ENCODE results near the gene KRTAP24-1. TPM values are rescaled to one million over a fixed set of nuclear protein-coding genes. Genes with fewer than 3 reads are reported as not detected.

Gene KRTAP24-1
- total RNA-seq: not detected

GRCh38 chr21:30282850-30283249 lies at the start of gene KRTAP24-1:
Gene KRTAP24-1 (minus strand): TSS chr21:30282950. CDS start chr21:30282932, 18 bp downstream.
- WGBS, 2 donors: 58 to 66% methylated on average over 3 of the region's 3 CpGs
- H3K36me3 ChIP-seq (replicated peaks in 1 of 2; ENCODE audit: insufficient read depth in 1 of 2, low read depth in 2 of 2): no peaks in the 10 kb centered on the region
- intact Hi-C loops (cut with DNase I): no loop called here
- H3K27me3 ChIP-seq: no peaks in the 10 kb centered on the region
- ATAC-seq (no peak), DNase-seq (no peak)
- H3K4me1 ChIP-seq: no peaks in the 10 kb centered on the region
- H3K4me3 ChIP-seq: no peak within 1 kb of the TSS
- TF ChIP-seq POLR2A (IDR thresholded peaks at IDR 0.05): no peak
- TF ChIP-seq, protein P1, sequence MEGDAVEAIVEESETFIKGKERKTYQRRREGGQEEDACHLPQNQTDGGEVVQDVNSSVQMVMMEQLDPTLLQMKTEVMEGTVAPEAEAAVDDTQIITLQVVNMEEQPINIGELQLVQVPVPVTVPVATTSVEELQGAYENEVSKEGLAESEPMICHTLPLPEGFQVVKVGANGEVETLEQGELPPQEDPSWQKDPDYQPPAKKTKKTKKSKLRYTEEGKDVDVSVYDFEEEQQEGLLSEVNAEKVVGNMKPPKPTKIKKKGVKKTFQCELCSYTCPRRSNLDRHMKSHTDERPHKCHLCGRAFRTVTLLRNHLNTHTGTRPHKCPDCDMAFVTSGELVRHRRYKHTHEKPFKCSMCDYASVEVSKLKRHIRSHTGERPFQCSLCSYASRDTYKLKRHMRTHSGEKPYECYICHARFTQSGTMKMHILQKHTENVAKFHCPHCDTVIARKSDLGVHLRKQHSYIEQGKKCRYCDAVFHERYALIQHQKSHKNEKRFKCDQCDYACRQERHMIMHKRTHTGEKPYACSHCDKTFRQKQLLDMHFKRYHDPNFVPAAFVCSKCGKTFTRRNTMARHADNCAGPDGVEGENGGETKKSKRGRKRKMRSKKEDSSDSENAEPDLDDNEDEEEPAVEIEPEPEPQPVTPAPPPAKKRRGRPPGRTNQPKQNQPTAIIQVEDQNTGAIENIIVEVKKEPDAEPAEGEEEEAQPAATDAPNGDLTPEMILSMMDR (IDR thresholded peaks at IDR 0.05): no peak
- no peaks in the 10 kb centered on the region for H3K9me3 ChIP-seq
- H3K27ac ChIP-seq: no peak within 1 kb of the TSS

DNA sequence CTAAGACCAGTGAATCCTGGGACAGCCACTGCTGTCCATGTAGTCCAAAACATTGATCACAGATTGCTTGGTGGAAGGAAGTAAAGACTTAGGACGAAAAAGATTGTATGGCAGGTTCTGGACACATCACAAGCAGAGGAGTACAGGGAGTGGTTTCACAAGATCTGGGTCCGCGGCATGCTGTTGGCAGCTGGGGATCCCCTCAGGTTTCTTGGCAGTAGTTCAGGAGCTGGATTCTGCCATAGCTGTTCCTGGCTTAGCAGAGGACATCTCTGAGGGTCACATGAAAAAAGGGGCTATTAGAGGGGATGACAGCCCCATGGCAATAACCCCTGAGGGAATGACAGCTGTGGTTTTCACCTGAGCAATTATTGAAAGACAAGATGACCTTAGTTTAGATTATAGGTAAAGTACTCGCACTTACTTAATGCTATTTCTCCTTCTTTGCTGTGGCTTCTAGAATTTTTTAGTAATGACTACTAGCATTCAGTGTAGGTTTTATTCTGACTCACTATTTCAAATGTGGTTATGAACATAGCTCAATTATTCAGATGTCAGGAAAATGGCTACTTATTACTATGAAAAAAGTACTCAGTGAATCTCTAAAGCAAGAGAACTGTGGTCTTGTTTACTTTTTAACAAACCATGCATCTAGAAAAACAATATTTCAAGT lies 46.6 kb upstream of the KRTAP24-1 start:
- ATAC-seq (no peak), DNase-seq (no peak)
- Histone ChIP-seq H3K4me3 (no peak overlapping the region), H3K4me1 (no peaks in the 10 kb centered on the region), H3K9me3 (no peaks in the 10 kb centered on the region), H3K27me3 (no peaks in the 10 kb centered on the region), H3K27ac (no peak overlapping the region), H3K36me3 (replicated peaks in 1 of 2; ENCODE audit: insufficient read depth in 1 of 2, low read depth in 2 of 2) (no peaks in the 10 kb centered on the region)
- TF ChIP-seq, protein P1 (IDR thresholded peaks at IDR 0.05): no peak
- no peak for TF ChIP-seq POLR2A (IDR thresholded peaks at IDR 0.05)
- intact Hi-C loops (cut with DNase I): no loop called here
- 81 to 83% methylated on average over 4 of the region's 4 CpGs for WGBS, 2 donors

GRCh38 chr21:30326390-30326789 lies 43.6 kb upstream of the KRTAP24-1 start:
- no peaks in the 10 kb centered on the region for H3K27me3 ChIP-seq
- H3K4me1 ChIP-seq: no peaks in the 10 kb centered on the region
- no peak for ATAC-seq
- no peak for DNase-seq
- intact Hi-C loops (cut with DNase I): no loop called here
- H3K27ac ChIP-seq: no peak overlapping the region
- no peaks in the 10 kb centered on the region for H3K9me3 ChIP-seq
- H3K36me3 ChIP-seq (replicated peaks in 1 of 2; ENCODE audit: insufficient read depth in 1 of 2, low read depth in 2 of 2): no peaks in the 10 kb centered on the region
- no peak overlapping the region for H3K4me3 ChIP-seq
- TF ChIP-seq, protein P1 (IDR thresholded peaks at IDR 0.05): no peak
- no peak for TF ChIP-seq POLR2A (IDR thresholded peaks at IDR 0.05)

GRCh38 chr21:30320215-30320614 lies 37.5 kb upstream of the KRTAP24-1 start, which contains the start of gene KRTAP26-1:
Gene KRTAP26-1 (minus strand): TSS chr21:30320315. CDS start chr21:30320035, 280 bp downstream.
- no peak for TF ChIP-seq POLR2A (IDR thresholded peaks at IDR 0.05)
- TF ChIP-seq, protein P1 (IDR thresholded peaks at IDR 0.05): no peak
- Histone ChIP-seq H3K27me3 (no peaks in the 10 kb centered on the region), H3K36me3 (replicated peaks in 1 of 2; ENCODE audit: insufficient read depth in 1 of 2, low read depth in 2 of 2) (no peaks in the 10 kb centered on the region), H3K9me3 (no peaks in the 10 kb centered on the region), H3K4me3 (no peak within 1 kb of the TSS), H3K4me1 (no peaks in the 10 kb centered on the region), H3K27ac (no peak within 1 kb of the TSS)
- 91% methylated on average over 2 of the region's 2 CpGs for WGBS, 2 donors
- DNase-seq (no peak), ATAC-seq (no peak)
- intact Hi-C loops (cut with DNase I): no loop called here

GRCh38 chr21:30315701-30316100 lies 33.0 kb upstream of the KRTAP24-1 start:
- ATAC-seq (no peak), DNase-seq (no peak)
- H3K27ac ChIP-seq: no peak overlapping the region
- H3K27me3 ChIP-seq: no peaks in the 10 kb centered on the region
- H3K9me3 ChIP-seq: no peaks in the 10 kb centered on the region
- TF ChIP-seq, protein P1 (IDR thresholded peaks at IDR 0.05): no peak
- TF ChIP-seq POLR2A (IDR thresholded peaks at IDR 0.05): no peak
- H3K4me3 ChIP-seq: no peak overlapping the region
- no peaks in the 10 kb centered on the region for H3K4me1 ChIP-seq
- no peaks in the 10 kb centered on the region for H3K36me3 ChIP-seq (replicated peaks in 1 of 2; ENCODE audit: insufficient read depth in 1 of 2, low read depth in 2 of 2)
- intact Hi-C loops (cut with DNase I): no loop called here
- whole genome bisulfite sequencing, 2 donors: 80 to 88% methylated on average over 2 of the region's 2 CpGs
